ENCODE data around the gene TNNT2.

TNNT2 gene

DNA sequence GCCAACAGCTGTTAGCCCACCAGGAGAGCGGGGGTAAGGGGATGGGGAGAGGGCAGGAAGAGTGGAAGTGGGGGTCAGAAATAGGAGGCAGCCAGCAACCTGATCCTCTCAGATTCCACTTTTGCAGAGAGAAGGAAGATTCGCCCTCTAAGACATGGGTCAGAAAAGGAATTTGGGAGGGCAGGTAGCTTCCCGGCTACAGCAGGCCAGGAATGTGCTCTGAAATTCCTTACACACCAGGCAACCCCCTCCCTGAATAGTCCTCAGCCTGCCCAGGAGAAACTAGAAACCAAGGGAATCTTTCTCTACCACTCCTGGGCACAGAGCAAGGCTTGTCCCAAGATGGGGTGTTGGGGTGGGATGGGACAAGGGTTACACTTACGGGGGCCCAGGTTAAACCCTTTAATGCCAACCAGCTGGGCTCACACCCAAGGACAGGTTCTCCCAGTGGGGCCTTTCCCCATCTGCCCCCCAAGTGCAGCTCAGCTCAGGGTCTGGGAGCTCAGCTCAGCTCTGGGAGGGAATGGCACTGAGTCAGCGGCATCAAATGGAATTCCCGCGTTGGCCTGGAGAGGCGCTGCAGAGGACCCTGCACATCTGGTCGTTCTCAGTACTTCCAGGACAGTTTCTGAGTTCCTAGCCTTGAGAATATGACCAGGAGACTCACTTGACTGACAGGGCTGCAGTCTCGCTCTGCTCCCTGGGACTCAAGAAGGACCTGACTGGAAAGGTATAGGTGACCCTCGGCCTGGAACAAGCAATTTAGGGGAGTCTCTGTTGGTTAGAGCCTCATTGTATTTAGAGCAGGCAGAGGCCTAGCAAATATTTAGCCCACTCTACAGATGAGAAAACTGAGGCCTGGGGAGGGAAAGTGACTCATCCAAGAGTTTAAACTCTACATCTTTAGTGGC, 761 bp downstream of the TNNT2 start:
- DNase-seq (ENCODE audit: low read depth, low spot score): no peak

DNA sequence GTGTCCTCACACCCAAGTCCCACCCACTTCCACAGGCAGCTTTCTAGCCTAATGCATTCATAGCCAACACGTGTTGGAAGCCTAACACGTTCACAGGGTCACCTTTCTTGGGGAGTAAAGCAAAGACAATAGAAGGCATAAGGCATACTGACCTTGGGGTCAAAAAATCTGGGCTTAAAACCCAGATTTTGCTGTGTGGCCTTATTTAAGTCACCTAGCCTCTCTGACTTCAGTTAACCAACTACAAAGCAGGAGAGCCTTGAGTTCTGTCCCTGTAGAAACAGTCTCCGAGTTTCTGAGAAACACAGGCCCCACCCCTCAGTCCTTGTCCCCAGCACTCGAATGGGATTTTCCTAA, 1.4 kb downstream of the TNNT2 start:
- DNase-seq (ENCODE audit: low read depth, low spot score): no peak

DNA sequence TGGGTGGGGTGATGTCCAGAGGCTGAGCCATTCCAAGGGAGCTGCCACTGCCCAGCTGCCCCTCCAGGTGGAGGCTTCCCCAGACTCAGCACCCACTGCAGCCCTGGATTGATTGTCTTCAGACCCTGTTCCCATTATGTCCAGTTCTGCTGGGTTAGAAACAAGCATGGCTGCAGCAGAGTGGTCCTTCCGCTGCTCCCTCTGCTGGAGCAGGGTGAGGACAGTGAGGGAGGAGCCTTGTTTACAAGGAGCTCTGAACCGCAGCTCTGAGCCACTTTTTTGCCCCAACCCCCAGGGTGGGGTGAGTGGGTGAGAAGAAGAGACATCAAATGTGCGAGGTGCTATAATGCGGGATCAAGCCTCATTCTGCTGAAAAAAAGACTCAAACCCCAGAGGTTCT, 2.3 kb downstream of the TNNT2 start:
- DNase-seq (ENCODE audit: low read depth, low spot score): no peak

DNA sequence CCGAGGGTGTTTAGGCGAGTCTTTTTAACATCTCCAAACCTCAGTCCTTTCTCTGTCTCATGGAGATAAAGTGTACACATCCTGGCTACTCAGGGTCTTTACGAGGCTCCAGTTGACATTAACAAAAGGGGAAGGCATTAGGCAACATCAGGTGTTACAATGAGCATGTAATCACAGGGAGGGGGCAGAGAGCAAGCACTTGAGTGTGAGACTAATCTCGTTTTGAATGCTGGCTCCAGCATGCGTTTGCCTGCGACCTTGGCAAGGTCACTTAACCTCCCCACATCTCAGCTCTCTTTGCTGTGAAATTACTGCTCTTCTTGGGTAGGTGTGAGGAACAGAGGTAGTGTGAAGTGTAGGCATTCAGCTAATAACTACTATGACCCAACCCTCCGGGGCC, 3.1 kb downstream of the TNNT2 start:
- DNase-seq (ENCODE audit: low read depth, low spot score): no peak

DNA sequence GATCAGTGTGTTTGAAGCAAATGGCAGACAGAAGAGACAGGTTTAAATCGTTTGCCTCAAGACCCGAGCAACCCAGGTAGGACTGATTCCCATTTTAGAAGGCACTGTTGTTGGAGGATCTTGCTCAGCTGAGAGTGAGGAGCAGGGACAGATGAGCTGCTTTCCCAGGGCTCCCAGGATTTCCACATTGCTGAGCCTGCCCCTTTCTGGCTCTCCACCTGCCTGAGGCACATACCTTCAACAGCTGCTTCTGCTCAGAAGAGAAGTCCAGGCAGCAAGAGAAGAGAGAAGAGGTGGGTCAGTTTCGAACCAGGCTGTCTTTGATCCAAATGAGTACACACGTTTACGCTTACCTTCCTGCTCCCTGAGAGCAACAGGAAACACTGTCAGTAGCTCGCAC, 5.7 kb downstream of the TNNT2 start:
- DNase-seq (ENCODE audit: low read depth, low spot score): no peak

DNA sequence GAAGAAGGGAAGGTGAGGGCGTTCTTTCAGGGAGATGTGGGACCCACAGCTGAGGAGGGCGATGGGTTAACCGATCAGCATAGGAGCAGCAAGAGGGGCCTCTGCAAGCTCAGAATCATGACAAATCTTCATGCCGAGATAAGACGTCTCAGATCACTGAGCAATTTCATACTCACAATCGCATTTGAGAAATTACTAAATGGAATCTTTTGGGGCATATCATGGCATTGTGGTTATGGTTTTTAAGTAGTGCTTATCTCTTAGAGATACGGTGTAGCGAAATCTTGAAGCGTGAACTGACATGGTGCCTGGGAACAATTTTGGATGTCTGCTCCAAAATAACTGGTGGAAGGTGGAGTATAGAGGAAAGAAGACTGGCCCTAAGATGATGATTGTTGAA, 6.2 kb downstream of the TNNT2 start:
- no peak for DNase-seq (ENCODE audit: low read depth, low spot score)

DNA sequence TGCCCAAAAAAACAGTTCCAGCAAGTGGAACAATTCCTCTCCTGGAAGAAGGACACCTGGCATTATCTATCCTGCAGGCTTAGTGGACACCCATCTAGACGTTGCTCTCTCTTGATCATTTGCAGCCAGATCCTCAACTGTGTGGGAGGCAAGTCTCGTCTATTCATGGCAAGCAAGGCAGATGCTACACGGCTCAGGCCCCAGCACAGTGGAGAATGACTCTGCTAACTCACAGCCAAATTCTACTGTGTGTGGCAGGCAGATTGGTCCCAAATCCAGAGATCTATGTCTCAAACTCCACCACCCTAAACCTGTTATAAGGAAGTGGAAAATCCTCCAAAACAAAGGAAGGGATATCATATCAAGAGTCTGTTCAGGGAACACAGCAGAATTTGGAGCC, 7.0 kb downstream of the TNNT2 start:
- no peak for DNase-seq (ENCODE audit: low read depth, low spot score)

DNA sequence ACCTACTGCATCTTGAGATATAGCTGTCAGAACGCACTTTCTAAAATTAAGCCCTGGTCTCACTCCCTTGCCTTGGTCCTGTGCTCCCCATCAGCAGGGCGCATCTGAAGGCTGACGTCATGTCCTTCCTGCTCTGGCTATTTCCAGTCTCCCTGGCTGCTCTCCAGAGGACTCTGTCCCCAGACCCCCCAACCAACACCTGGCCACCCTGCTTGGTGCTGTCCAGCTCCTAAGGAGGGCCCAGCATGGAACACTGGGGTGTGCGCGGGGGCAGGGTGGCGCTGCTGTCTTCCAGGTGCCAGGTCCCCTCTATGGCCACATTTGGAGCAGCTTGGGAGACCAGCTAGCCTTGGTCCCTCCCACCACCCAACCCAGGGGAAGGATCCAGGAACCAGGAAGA, 8.3 kb downstream of the TNNT2 start:
- DNase-seq (ENCODE audit: low read depth, low spot score): no peak

DNA sequence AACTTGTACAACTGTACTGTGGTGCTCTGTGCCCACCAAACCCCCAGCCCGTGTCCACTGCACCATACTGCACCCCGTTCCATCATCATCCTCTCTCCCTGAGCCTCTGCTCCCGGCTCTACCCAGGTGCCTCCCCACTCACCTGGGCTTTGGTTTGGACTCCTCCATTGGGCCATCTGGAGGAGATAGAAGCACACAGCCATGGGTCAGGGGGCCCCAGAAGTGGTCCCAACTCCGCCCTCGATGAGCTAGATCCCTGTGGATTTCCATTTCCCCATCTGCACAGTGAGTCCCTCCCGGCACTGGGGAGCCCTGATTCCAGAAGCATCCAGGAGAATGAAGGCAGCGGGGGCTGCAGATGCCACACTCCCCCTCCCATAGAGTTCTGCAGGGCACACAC, 10.8 kb downstream of the TNNT2 start:
- no peak for DNase-seq (ENCODE audit: low read depth, low spot score)

DNA sequence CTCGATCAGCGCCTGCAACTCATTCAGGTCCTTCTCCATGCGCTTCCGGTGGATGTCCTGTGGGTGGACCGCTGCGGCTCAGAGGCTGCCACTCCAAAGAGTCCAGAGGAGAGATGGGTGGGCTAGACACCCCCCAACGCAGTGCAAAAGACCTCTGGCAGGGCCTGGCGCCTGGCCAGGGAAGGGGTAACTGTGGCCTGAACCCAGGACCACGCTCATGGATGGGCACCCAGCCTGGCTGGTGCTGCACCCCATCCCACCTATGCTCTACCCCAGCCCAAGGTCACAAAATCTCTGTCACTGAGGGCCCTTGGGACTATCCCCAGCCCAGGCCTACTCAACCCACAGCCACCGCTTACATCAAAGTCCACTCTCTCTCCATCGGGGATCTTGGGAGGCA, 12.2 kb downstream of the TNNT2 start:
- no peak for DNase-seq (ENCODE audit: low read depth, low spot score)

DNA sequence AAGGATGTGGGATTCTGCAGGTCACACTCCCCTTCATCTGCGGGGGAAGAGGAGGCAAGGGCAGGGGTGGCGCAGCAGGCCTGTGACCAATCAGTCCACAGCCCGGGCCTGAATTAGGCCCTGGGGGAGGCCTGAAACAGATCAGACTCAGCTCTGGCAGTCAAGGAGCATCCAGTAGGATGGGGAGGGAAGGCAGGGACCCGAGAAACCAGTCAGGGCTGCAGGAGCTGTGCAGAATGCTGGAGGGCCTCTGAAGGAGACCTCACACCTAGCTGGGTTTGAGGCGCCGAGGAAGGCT, 12.7 kb downstream of the TNNT2 start:
- no peak for DNase-seq (ENCODE audit: low read depth, low spot score)

DNA sequence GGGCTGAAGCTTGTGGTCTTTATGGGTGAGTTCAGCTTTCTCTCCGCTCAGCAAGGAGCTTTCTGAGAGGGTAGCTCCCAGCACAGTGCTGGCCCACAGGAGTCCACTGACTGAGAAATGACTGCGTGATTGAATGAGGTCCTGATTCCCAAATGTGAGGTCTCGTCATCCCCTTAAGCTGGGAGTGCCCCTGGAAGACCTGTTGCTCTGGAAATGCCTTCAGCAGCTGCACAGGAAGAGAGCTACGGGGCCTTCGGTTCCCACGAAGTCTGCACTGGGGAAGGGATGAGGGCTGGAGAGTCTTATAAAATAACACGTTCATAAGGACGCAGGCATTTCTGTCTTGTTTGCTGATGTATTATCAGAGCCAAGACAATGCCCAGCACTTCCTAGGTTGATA, 14.0 kb downstream of the TNNT2 start:
- no peak for DNase-seq (ENCODE audit: low read depth, low spot score)

DNA sequence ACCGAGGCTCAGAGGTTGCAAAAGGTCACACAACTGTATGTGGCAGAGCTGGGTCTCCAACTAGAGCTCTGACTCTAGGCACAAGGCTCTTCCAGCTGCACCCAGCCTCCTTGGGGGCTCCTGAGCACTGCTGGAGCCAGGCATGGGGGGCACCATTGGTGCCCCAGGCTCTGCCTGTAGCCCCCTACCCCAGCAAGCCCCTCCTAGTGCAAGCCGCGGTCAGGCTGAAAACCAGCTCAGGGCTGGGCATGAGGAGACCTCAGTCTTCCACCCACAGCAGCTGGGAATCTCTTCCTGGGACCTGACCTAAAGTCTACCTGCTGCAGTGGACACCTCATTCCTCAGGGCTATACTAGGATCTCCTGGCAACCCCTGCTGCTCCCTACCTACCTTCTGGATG, 14.6 kb downstream of the TNNT2 start:
- DNase-seq (ENCODE audit: low read depth, low spot score): no peak

DNA sequence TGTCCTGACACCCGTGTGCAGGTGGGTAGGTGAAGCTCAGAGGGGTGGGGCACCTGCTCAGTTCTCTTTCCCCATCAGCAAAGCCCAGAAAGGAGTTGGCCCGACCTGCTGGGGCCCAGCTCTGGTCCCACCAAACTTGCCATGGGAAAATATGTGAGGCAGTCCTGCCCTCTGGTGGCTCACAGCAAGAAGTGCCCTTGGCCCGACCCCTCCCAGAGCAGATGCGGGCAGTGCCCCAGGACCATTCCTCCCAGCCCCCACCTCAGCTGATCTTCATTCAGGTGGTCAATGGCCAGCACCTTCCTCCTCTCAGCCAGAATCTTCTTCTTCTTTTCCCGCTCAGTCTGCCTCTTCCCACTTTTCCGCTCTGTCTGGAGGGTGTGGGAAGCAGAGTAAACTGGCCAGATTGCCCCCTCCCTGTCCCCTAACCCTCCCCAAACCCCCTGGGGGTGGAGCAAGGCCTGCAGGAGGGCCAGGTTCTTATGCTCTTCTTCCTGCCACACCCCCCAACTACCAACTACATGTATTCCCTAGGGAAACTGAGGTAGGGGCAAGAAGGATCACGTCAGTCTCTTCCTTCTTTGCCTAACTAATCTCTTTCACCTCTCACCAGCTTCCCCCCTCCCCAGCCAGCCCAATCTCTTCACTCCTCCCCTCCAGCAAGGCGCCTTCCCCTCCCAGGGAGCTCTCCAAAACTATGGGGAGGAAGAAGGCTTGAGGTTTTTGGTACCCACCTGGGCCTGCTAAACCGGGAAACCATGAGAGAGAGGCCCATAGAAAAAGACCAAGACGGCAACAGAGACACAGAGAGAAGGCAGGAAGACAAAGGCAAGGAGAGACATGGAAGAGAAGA, 15.6 kb downstream of the TNNT2 start:
- no peak for DNase-seq (ENCODE audit: low read depth, low spot score)

DNA sequence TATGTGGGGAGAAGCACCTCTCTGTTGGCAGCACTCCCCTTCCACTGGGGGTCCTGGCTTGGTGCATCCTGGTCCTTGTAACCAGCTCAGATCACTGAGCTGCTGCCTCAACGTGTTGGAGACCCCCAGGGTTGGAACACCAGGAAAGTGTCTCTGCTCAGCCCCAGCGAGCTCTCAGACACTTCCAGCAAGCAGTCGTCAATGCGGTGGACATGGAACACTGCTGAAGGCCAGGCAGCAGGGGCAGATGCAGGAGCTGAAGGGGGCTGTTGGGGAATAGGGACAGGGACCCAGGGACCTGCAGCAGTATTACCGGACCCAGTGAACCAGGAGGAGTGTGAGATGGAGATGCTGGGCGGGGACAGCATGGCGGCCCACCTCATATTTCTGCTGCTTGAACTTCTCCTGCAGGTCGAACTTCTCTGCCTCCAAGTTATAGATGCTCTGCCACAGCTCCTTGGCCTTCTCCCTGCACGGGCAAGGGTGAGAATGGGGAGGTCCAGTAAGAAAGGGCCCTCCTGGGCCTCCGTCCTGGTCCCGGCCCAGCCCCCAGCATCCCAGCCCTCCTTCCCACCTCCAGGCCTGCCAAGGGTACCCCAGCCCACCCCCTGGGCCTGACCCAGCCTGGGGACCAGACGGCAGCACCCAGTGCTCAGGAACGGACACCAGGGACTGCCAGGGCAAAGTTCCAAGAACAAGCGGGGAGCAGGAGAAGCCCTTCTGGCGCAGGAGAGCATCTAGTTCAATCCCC, 16.4 kb downstream of the TNNT2 start:
- no peak for DNase-seq (ENCODE audit: low read depth, low spot score)

DNA sequence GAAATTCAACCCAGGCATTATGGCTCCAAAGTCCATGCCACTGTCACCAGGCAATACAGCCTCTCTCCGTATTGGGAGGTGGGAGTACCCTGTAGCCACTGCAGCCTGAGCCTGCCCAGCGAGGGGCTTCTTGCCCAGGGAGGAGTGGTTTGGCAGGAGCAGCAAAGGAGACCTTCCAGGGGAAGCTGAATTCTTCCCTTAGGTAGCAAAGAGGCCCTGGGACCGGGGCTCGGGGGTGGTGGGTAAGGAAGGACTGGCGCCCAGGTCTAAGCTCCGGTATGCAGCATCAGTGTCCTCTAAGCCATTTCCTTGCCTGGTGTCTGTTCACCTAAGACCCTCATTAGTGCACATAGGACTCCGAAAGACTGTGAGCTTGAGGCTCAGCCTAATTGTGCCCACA, 17.0 kb downstream of the TNNT2 start:
- DNase-seq (ENCODE audit: low read depth, low spot score): no peak

DNA sequence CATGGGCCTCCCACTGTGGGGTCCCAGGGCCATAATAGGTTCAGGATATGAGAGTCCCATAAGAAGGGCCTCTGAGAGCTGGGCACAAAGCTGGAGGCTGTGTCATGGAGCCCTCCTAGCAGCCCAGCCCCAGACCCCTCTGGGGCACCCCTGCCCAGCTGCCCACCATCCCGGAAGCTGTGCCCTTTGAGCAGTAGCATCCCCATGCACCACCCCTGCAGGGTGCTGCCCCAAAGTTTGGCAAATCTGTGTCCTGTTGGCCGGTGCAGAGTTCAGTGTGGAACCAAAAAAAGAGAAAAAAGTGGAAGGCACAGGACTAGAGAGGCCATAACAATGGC, 17.6 kb downstream of the TNNT2 start:
- DNase-seq (ENCODE audit: low read depth, low spot score): no peak

DNA sequence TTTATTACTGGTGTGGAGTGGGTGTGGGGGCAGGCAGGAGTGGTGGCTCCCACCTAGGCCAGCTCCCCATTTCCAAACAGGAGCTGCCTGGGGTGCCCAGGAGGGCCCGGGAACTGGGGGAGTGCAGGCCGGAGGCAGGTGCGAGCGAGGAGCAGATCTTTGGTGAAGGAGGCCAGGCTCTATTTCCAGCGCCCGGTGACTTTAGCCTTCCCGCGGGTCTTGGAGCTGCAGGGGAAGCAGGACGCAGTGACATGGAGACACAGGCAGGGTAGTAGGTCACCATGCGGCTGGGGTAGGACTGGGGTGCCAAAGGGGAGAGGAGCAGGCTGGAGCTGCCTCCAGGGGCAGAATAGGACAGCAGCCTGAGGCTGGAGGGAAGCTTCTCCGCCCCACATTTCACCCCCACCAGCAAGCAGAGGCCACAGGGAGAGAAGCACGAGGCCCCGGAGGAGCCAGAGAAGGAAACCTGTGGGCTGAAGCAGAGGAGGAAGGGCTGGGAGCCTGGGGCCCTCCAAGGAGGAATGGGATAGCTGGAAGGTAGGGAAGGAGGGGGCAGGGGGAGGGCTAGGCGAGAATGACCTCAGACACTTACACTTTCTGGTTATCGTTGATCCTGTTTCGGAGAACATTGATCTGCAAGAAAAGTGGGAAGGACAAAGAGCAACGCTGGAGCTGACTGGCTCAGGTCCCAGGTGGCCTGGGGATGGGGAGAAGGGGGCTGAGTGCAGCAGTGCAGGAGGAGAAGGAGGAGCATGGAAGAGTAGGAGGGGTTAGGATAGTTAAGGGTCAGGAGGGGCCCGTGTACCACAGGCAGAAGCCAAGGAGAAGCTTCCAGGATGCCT, 18.2 kb downstream of the TNNT2 start:
- no peak for DNase-seq (ENCODE audit: low read depth, low spot score)

DNA sequence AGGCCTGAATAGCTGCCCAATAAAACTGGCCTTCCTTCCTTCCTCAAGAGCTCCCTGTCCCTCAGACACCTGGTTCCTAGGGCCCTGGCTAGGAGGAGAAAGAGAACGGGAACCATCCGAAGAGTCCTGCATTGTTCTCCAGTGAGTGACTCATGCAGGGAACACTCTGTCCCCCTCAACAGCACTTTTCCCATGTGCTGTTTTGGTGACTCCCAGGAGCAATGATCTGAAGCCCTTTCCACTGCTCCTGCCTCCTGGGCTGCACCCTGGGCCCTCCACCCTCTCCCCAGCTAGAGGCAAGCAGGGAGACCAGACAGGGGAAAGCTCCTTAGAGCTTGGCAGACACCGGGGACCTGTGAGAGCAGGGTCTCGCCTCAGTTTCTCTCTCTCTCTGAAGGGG, 18.9 kb downstream of the TNNT2 start:
- no peak for DNase-seq (ENCODE audit: low read depth, low spot score)

DNA sequence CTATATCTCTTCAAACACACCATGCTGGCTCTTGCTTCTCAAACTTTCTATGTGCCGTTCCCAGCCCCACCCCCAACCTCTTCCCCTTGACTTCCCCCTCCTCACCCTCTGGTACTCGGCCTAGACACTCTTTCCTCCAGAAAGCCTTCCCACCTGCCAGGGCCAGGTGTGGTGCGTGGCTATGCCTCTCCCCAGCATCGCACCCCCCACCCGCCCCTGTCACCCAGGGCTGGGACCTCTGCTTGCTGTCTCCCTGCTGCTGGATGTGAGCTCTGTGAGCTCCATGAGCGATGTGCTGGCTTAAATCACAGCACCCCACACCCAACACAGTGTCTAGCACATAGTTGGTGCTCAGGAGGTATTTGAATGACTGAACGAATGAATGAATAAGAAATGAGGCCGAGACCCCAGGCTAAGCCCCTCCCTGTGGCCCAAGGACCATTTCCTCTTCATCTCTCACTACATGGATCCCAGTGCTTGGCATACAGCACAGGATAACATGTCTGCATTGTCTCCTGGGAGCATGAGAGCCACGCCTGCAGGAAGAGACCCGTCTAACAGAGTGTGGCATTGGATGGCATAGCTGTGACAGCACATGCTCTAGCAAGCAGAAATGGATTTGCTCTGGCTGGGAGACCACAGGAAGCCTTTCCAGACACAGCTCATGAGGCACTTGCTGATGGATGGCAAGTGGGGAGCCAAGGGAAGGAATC, 19.7 kb downstream of the TNNT2 start:
- no peak for DNase-seq (ENCODE audit: low read depth, low spot score)

DNA sequence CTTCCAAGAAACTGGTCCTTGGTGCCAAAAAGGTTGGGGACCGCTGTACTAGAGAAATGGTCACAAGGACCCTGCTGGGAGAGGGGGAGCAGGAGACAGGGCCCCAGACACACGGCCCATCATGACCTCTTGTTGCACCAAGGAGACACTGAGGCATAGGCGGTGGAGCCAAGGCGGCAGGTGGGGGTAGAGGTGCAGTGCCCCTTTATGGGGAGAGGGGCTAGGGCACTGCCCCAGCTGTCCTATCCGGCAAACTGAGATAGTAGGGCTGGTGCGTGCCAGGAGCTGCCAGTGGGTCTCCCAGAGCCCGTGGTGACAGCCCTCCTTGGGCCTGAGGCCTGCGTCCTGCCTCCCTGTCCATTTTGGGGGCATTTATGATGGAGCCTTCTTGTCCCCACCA, 20.3 kb downstream of the TNNT2 start:
- DNase-seq (ENCODE audit: low read depth, low spot score): no peak
